Testis (tissue), 2 donors: ENCODE data around the gene ZNF639.
"Not testable (repeated sequence)": the region's sequence is repeated elsewhere in the genome, so short reads cannot be mapped to it uniquely, and the experiment has no call there.

ENCODE experiments used
- POLR2A ChIP-seq: fragments of 450-650 bp; IDR thresholded peaks from one replicate; pipeline ENCODE4 v1.6.1; 2017; ENCODE audit warnings: antibody characterized with exemption, mild to moderate bottlenecking, moderate library complexity
- TF ChIP-seq, protein P1 (sequence below), 3 experiments: fragments of 450-650 bp in 2 of 3; fragments of 200-600 bp in 1 of 3; sonication (generic) in 1 of 3; IDR thresholded peaks; one replicate each; pipeline ENCODE4 v1.5.1; 2016 to 2019; ENCODE audit warnings: antibody characterized with exemption in 3 of 3, mild to moderate bottlenecking in 2 of 3, moderate library complexity in 1 of 3

DNA sequence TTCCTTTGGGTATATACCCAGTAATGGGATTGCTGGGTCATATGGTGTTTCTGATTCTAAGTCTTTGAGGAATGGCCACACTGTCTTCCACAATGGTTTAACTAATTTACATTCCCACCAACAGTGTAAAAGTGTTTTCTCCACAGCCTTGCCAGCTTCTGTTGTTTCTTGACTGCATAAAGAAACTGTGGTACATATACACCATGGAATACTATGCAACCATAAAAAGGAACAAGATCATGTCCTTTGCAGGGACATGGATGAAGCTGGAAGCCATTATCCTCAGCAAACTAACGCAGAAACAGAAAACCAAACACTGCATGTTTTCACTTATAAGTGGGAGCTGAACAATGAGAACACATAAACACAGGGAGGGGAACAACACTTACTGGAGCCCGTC, 15.5 kb upstream of the ZNF639 start:
- not testable (repeated sequence) for TF ChIP-seq POLR2A
- TF ChIP-seq, protein P1, sequence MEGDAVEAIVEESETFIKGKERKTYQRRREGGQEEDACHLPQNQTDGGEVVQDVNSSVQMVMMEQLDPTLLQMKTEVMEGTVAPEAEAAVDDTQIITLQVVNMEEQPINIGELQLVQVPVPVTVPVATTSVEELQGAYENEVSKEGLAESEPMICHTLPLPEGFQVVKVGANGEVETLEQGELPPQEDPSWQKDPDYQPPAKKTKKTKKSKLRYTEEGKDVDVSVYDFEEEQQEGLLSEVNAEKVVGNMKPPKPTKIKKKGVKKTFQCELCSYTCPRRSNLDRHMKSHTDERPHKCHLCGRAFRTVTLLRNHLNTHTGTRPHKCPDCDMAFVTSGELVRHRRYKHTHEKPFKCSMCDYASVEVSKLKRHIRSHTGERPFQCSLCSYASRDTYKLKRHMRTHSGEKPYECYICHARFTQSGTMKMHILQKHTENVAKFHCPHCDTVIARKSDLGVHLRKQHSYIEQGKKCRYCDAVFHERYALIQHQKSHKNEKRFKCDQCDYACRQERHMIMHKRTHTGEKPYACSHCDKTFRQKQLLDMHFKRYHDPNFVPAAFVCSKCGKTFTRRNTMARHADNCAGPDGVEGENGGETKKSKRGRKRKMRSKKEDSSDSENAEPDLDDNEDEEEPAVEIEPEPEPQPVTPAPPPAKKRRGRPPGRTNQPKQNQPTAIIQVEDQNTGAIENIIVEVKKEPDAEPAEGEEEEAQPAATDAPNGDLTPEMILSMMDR (IDR thresholded peaks at IDR 0.05): not testable (repeated sequence)
